ENCODE measurements around the gene C3orf49.

- TF ChIP-seq POLR2A (IDR thresholded peaks at IDR 0.05; ENCODE audit: extremely low read depth, insufficient read length) = no peak
- TF ChIP-seq CTCF (IDR thresholded peaks at IDR 0.05; ENCODE audit: low read depth, low read length) = no peak
Measured at GRCh38 chr3:63878394-63879060, 59.4 kb downstream of the C3orf49 start.

Measured in NB4 (cell line).